IMR-90 (cell line): ENCODE measurements around the gene BTBD9. TPM values are rescaled to one million over a fixed set of nuclear protein-coding genes. Genes with fewer than 3 reads are reported as not detected.

ENCODE experiments used
- ATAC-seq: fragments of 200-7000 bp; cut with Tn5 transposase; 2 replicates; pipeline ENCODE4 v1.9.1; 2020; ENCODE audit warnings: low read depth, mild to moderate bottlenecking, moderate library complexity
- BruUV-seq: library from RNA; stranded (reverse); fragments of 400-500 nt; replicated peaks from 2 replicates; lab custom pipeline; 2021; lab: Mats Ljungman, UMichigan
- CTCF ChIA-PET: fragments of 300-600 bp; formaldehyde crosslinking; extraction: SDS; loops from one replicate; lab custom pipeline; 2021; ENCODE audit warnings: antibody characterized with exemption; lab: Yijun Ruan, JAX
- POLR2A ChIA-PET: fragments of 300-600 bp; sonication (Branson Sonifier 250); formaldehyde crosslinking; loops from one replicate; lab custom pipeline; 2022; ENCODE audit warnings: antibody characterized with exemption; ENCODE audit not compliant: unreplicated experiment; lab: Charles Lee
- DNase-seq: peaks from one replicate; pipeline ENCODE4 v3.0.0; 2013
- H2AFZ ChIP-seq: replicated peaks from 2 replicates; pipeline ENCODE3; 2013; ENCODE audit warnings: low read length, mild to moderate bottlenecking; ENCODE audit not compliant: poor library complexity
- H2AK5ac ChIP-seq: 2 replicates; pipeline ENCODE4 v1.6.1; 2013; ENCODE audit warnings: low read depth, low read length, inconsistent platforms
- H2AK9ac ChIP-seq: replicated peaks from 2 replicates; pipeline ENCODE3; 2013; ENCODE audit warnings: mild to moderate bottlenecking, low read depth, low read length, moderate library complexity; ENCODE audit not compliant: poor library complexity
- H2BK120ac ChIP-seq: 2 replicates; pipeline ENCODE4 v1.6.1; 2013; ENCODE audit warnings: low read depth, low read length, inconsistent platforms
- H2BK15ac ChIP-seq: 3 replicates; pipeline ENCODE4 v1.6.1; 2013; ENCODE audit warnings: low read depth, low read length, inconsistent platforms
- H2BK20ac ChIP-seq: 2 replicates; pipeline ENCODE4 v1.6.1; 2013; ENCODE audit warnings: low read depth, mild to moderate bottlenecking, inconsistent platforms, low read length, moderate library complexity
- H2BK5ac ChIP-seq: 2 replicates; pipeline ENCODE4 v1.6.1; 2013; ENCODE audit warnings: mild to moderate bottlenecking, low read depth, low read length, inconsistent platforms; ENCODE audit not compliant: poor library complexity, severe bottlenecking
- H3K14ac ChIP-seq: replicated peaks from 2 replicates; pipeline ENCODE4 v1.6.1; 2013; ENCODE audit warnings: low read depth, low read length, inconsistent platforms
- H3K18ac ChIP-seq: 2 replicates; pipeline ENCODE4 v1.6.1; 2013; ENCODE audit warnings: low read depth, low read length, control low read depth
- H3K23ac ChIP-seq: 2 replicates; pipeline ENCODE4 v1.6.1; 2013; ENCODE audit warnings: low read depth, low read length, inconsistent platforms
- H3K27ac ChIP-seq: 2 replicates; pipeline ENCODE4 v1.5.1; 2013; ENCODE audit warnings: mild to moderate bottlenecking, control low read depth, low read length; ENCODE audit not compliant: insufficient read depth
- H3K27me3 ChIP-seq: 2 replicates; pipeline ENCODE4 v1.6.1; 2013; ENCODE audit warnings: low read length; ENCODE audit not compliant: control insufficient read depth, insufficient read depth
- H3K36me3 ChIP-seq: 2 replicates; pipeline ENCODE4 v1.6.1; 2013; ENCODE audit warnings: low read length, mixed read lengths; ENCODE audit not compliant: control insufficient read depth, insufficient read depth
- H3K4ac ChIP-seq: 2 replicates; pipeline ENCODE4 v1.6.1; 2013; ENCODE audit warnings: low read depth, low read length, inconsistent platforms
- H3K4me1 ChIP-seq: 2 replicates; pipeline ENCODE4 v1.6.1; 2013; ENCODE audit warnings: low read length, mixed read lengths; ENCODE audit not compliant: control insufficient read depth, insufficient read depth
- H3K4me2 ChIP-seq: 2 replicates; pipeline ENCODE4 v1.6.1; 2013; ENCODE audit warnings: low read depth, mild to moderate bottlenecking, control low read depth, low read length, moderate library complexity
- H3K4me3 ChIP-seq: 2 replicates; pipeline ENCODE4 v1.5.1; 2013; ENCODE audit warnings: low read depth, mild to moderate bottlenecking, control low read depth, low read length, moderate library complexity; ENCODE audit not compliant: insufficient read depth
- H3K56ac ChIP-seq: 2 replicates; pipeline ENCODE4 v1.6.1; 2013; ENCODE audit warnings: low read length, inconsistent platforms; ENCODE audit not compliant: insufficient read depth; ENCODE audit errors: extremely low read depth
- H3K79me1 ChIP-seq, 2 experiments: 2 replicates each; pipeline ENCODE4 v1.6.1; 2013; ENCODE audit warnings: low read length in 2 of 2, inconsistent platforms in 1 of 2, low read depth in 1 of 2
- H3K9ac ChIP-seq: 2 replicates; pipeline ENCODE4 v1.6.1; 2013; ENCODE audit warnings: low read depth, low read length, control low read depth
- H3K9me1 ChIP-seq: 2 replicates; pipeline ENCODE4 v1.6.1; 2013; ENCODE audit warnings: low read length, inconsistent platforms; ENCODE audit not compliant: insufficient read depth
- H3K9me3 ChIP-seq: 2 replicates; pipeline ENCODE4 v1.6.1; 2013; ENCODE audit warnings: low read length; ENCODE audit not compliant: control insufficient read depth, insufficient read depth
- H4K20me1 ChIP-seq: 2 replicates; pipeline ENCODE4 v1.6.1; 2013; ENCODE audit warnings: low read length, inconsistent platforms; ENCODE audit not compliant: insufficient read depth
- H4K5ac ChIP-seq: 2 replicates; pipeline ENCODE4 v1.6.1; 2013; ENCODE audit warnings: mild to moderate bottlenecking, low read depth, low read length, control low read depth
- H4K8ac ChIP-seq, 2 experiments: 2 replicates each; pipeline ENCODE4 v1.6.1; 2013; ENCODE audit warnings: low read depth in 2 of 2, low read length in 2 of 2, control low read depth in 1 of 2, inconsistent platforms in 1 of 2
- H4K91ac ChIP-seq: 2 replicates; pipeline ENCODE4 v1.6.1; 2013; ENCODE audit warnings: low read depth, low read length, inconsistent platforms; ENCODE audit not compliant: insufficient read depth
- CEBPB ChIP-seq: IDR thresholded peaks from 2 replicates; pipeline ENCODE4 v1.6.1; 2012; ENCODE audit warnings: low read depth, low read length, improper control_type of control experiment
- CHD1 ChIP-seq: IDR thresholded peaks from 2 replicates; pipeline ENCODE4 v1.6.1; 2012; ENCODE audit warnings: low read depth, low read length, improper control_type of control experiment
- CTCF ChIP-seq: conservative IDR thresholded peaks from 2 replicates; pipeline ENCODE4 v1.5.1; 2012; ENCODE audit warnings: mild to moderate bottlenecking, low read depth, low read length, improper control_type of control experiment
- FOS ChIP-seq: fragments of 150-350 bp; IDR thresholded peaks from 2 replicates; pipeline ENCODE4 v1.6.1; 2016; ENCODE audit warnings: low read depth, low read length
- MAFK ChIP-seq: IDR thresholded peaks from 2 replicates; pipeline ENCODE4 v1.6.1; 2012; ENCODE audit warnings: low read depth, low read length, improper control_type of control experiment
- MAZ ChIP-seq: IDR thresholded peaks from 2 replicates; pipeline ENCODE4 v1.6.1; 2012; ENCODE audit warnings: low read depth, mild to moderate bottlenecking, low read length, improper control_type of control experiment, moderate library complexity, borderline replicate concordance
- MXI1 ChIP-seq: IDR thresholded peaks from 2 replicates; pipeline ENCODE4 v1.6.1; 2012; ENCODE audit warnings: low read depth, mild to moderate bottlenecking, low read length, moderate library complexity, borderline replicate concordance
- NFE2L2 ChIP-seq: fragments of 150-350 bp; IDR thresholded peaks from 2 replicates; pipeline ENCODE4 v1.6.1; 2016; ENCODE audit warnings: low read depth, mild to moderate bottlenecking, low read length
- POLR2A ChIP-seq: IDR thresholded peaks from 2 replicates; pipeline ENCODE4 v1.6.1; 2012; ENCODE audit warnings: mild to moderate bottlenecking, low read depth, low read length
- RAD21 ChIP-seq: IDR thresholded peaks from 2 replicates; pipeline ENCODE4 v1.6.1; 2012; ENCODE audit warnings: low read length, improper control_type of control experiment
- RCOR1 ChIP-seq: IDR thresholded peaks from 2 replicates; pipeline ENCODE4 v1.6.1; 2012; ENCODE audit warnings: mild to moderate bottlenecking, low read length, improper control_type of control experiment; ENCODE audit not compliant: insufficient replicate concordance
- RFX5 ChIP-seq: IDR thresholded peaks from 2 replicates; pipeline ENCODE4 v1.8.0; 2012; ENCODE audit warnings: low read depth, mild to moderate bottlenecking, low read length, moderate library complexity
- SMC3 ChIP-seq: fragments of 150-350 bp; IDR thresholded peaks from 2 replicates; pipeline ENCODE4 v1.6.1; 2016; ENCODE audit warnings: low read depth, mild to moderate bottlenecking, antibody characterized with exemption, low read length, moderate library complexity
- USF2 ChIP-seq: fragments of 150-350 bp; IDR thresholded peaks from 2 replicates; pipeline ENCODE4 v1.6.1; 2017; ENCODE audit warnings: mild to moderate bottlenecking, antibody characterized with exemption, low read length, low read depth
- WGBS, 2 experiments: methylation state at CpG; one replicate each; pipeline versions ENCODE4 v1.1.5 to v1.1.7; 2013; ENCODE audit warnings: missing lambda C conversion rate in 2 of 2; ENCODE audit not compliant: insufficient read length in 1 of 2; ENCODE audit errors: extremely low coverage in 2 of 2; 5-methylcytosine and 5-hydroxymethylcytosine counted together
- dilution Hi-C: fragments of 300-500 bp; cut with HindIII; formaldehyde crosslinking; loops from one replicate; pipeline ENCODE4 v1.14.3; 2018; ENCODE audit warnings: low sequenced_read_pairs; ENCODE audit not compliant: unreplicated experiment
- in situ Hi-C: fragments of 300-500 bp; cut with MboI; formaldehyde crosslinking; loops from 3 replicates; pipeline ENCODE4 v1.14.3; 2019; ENCODE audit warnings: low sequenced_read_pairs, inconsistent platforms, mixed read lengths
- intact Hi-C: fragments of 100-400 bp; cut with micrococcal nuclease; formaldehyde crosslinking; loops from 2 replicates; pipeline ENCODE4 v1.10.0; 2022
- polyA plus RNA-seq, 3 experiments: library from polyadenylated mRNA; depleted of rRNA; stranded (reverse); fragments of >200 nt; gene quantifications; 2 replicates each; pipeline ENCODE4 v1.2.3, GENCODE V29; 2012; ENCODE audit warnings: low replicate concordance in 1 of 3
- total RNA-seq: library from RNA; depleted of rRNA; stranded (reverse); fragments of >200 nt; gene quantifications from 2 replicates; pipeline ENCODE4 v1.2.3, GENCODE V29; 2012

BTBD9 gene
- total and polyA plus RNA-seq, 2 of the 4 experiments (the other 2 are of a cell fraction), result 4.1 to 22.0 TPM

GRCh38 chr6:38283734-38284362 is 355.9 kb downstream of the BTBD9 start:
- H3K27ac ChIP-seq, result no peak overlapping the region
- H4K5ac ChIP-seq, result no peak overlapping the region
- H3K9me1 ChIP-seq, result peaks cover 5% of the 10 kb centered on the region; the same call in 1 of the 2 replicates
- peak overlapping the region; percentile 52; the same call in 1 of the 2 replicates for H3K14ac ChIP-seq
- no peak overlapping the region for H3K4ac ChIP-seq
- ChIA-PET CTCF (no interaction called here), POLR2A (no interaction called here)
- H3K9ac ChIP-seq, result no peak overlapping the region
- no peak overlapping the region for H2AK5ac ChIP-seq
- H2AK9ac ChIP-seq, result peak overlapping the region; percentile 43
- H2AFZ ChIP-seq, result peak overlapping the region; percentile 14
- no peak overlapping the region for H2BK15ac ChIP-seq
- no peak overlapping the region for H4K91ac ChIP-seq
- no peak for TF ChIP-seq MAFK
- no peak for TF ChIP-seq POLR2A
- no peak for TF ChIP-seq USF2
- no peak for TF ChIP-seq SMC3
- TF ChIP-seq MXI1, result no peak
- no peak for TF ChIP-seq CTCF
- TF ChIP-seq RAD21, result no peak
- TF ChIP-seq RCOR1, result no peak
- no peak for TF ChIP-seq NFE2L2
- no peak for TF ChIP-seq CHD1
- no peak for TF ChIP-seq MAZ
- no peak for TF ChIP-seq FOS
- no peak for TF ChIP-seq RFX5
- TF ChIP-seq CEBPB, result no peak
- H3K4me1 ChIP-seq, result no peaks in the 10 kb centered on the region
- in situ Hi-C loops (no loop called here), intact Hi-C loops (no loop called here), dilution Hi-C loops (no loop called here)
- no peak overlapping the region for H2BK120ac ChIP-seq
- WGBS, 2 experiments, result 60% methylated on average over 1 of the region's 4 CpGs; no CpG with 5 or more reads in 1 of the 2 experiments
- no TSS peak for BruUV-seq
- DNase-seq, result peak; percentile 60
- H3K18ac ChIP-seq, result no peak overlapping the region
- H2BK5ac ChIP-seq, result no peak overlapping the region
- no peak overlapping the region for H3K56ac ChIP-seq
- 0 out of 2 replicates have a peak, but pooled peaks cover 1% of the 10 kb centered on the region for H3K36me3 ChIP-seq
- H3K27me3 ChIP-seq, result no peaks in the 10 kb centered on the region
- H3K9me3 ChIP-seq, result no peaks in the 10 kb centered on the region
- no peak overlapping the region for H2BK20ac ChIP-seq
- H3K4me2 ChIP-seq, result no peak overlapping the region
- H4K8ac ChIP-seq, result no peak overlapping the region
- peak overlapping the region; percentile 9; the same call in 1 of the 2 replicates for H3K23ac ChIP-seq
- no peaks in the 10 kb centered on the region for H3K79me1 ChIP-seq
- no peak for ATAC-seq
- H3K4me3 ChIP-seq, result no peak overlapping the region
- no peaks in the 10 kb centered on the region for H4K20me1 ChIP-seq
